ENCODE measurements around the gene GDPGP1.

- TF ChIP-seq, protein P1, sequence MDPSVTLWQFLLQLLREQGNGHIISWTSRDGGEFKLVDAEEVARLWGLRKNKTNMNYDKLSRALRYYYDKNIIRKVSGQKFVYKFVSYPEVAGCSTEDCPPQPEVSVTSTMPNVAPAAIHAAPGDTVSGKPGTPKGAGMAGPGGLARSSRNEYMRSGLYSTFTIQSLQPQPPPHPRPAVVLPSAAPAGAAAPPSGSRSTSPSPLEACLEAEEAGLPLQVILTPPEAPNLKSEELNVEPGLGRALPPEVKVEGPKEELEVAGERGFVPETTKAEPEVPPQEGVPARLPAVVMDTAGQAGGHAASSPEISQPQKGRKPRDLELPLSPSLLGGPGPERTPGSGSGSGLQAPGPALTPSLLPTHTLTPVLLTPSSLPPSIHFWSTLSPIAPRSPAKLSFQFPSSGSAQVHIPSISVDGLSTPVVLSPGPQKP (IDR thresholded peaks at IDR 0.05; ENCODE audit: borderline replicate concordance, low read depth, low read length), result no peak
- TF ChIP-seq POLR2A (IDR thresholded peaks at IDR 0.05; ENCODE audit: low read depth, low read length) (no peak), MXI1 (IDR thresholded peaks at IDR 0.05; ENCODE audit: borderline replicate concordance, low read depth, low read length) (no peak), FOS (IDR thresholded peaks at IDR 0.05; ENCODE audit: low read depth, low read length) (no peak), RFX5 (IDR thresholded peaks at IDR 0.05; ENCODE audit: low read depth, low read length) (no peak), RAD21 (IDR thresholded peaks at IDR 0.05; ENCODE audit: low read length) (no peak), CEBPB (IDR thresholded peaks at IDR 0.05; ENCODE audit: low read depth, low read length) (no peak), MAZ (IDR thresholded peaks at IDR 0.05; ENCODE audit: borderline replicate concordance, low read depth, low read length) (no peak), SMC3 (IDR thresholded peaks at IDR 0.05; ENCODE audit: low read depth, low read length) (no peak)
- TF ChIP-seq, protein P2, sequence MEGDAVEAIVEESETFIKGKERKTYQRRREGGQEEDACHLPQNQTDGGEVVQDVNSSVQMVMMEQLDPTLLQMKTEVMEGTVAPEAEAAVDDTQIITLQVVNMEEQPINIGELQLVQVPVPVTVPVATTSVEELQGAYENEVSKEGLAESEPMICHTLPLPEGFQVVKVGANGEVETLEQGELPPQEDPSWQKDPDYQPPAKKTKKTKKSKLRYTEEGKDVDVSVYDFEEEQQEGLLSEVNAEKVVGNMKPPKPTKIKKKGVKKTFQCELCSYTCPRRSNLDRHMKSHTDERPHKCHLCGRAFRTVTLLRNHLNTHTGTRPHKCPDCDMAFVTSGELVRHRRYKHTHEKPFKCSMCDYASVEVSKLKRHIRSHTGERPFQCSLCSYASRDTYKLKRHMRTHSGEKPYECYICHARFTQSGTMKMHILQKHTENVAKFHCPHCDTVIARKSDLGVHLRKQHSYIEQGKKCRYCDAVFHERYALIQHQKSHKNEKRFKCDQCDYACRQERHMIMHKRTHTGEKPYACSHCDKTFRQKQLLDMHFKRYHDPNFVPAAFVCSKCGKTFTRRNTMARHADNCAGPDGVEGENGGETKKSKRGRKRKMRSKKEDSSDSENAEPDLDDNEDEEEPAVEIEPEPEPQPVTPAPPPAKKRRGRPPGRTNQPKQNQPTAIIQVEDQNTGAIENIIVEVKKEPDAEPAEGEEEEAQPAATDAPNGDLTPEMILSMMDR (conservative IDR thresholded peaks at IDR 0.05; ENCODE audit: low read depth, low read length), result no peak
- TF ChIP-seq, protein P3, sequence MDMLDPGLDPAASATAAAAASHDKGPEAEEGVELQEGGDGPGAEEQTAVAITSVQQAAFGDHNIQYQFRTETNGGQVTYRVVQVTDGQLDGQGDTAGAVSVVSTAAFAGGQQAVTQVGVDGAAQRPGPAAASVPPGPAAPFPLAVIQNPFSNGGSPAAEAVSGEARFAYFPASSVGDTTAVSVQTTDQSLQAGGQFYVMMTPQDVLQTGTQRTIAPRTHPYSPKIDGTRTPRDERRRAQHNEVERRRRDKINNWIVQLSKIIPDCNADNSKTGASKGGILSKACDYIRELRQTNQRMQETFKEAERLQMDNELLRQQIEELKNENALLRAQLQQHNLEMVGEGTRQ (IDR thresholded peaks at IDR 0.05; ENCODE audit: low read depth, low read length), result no peak
Observed at GRCh38 chr15:90227816-90228772, 5.9 kb upstream of the GDPGP1 start.
